Measurements from ENCODE around the gene A1BG.
"Not testable (repeated sequence)": the region's sequence is repeated elsewhere in the genome, so short reads cannot be mapped to it uniquely, and the experiment has no call there.

A1BG gene

DNA sequence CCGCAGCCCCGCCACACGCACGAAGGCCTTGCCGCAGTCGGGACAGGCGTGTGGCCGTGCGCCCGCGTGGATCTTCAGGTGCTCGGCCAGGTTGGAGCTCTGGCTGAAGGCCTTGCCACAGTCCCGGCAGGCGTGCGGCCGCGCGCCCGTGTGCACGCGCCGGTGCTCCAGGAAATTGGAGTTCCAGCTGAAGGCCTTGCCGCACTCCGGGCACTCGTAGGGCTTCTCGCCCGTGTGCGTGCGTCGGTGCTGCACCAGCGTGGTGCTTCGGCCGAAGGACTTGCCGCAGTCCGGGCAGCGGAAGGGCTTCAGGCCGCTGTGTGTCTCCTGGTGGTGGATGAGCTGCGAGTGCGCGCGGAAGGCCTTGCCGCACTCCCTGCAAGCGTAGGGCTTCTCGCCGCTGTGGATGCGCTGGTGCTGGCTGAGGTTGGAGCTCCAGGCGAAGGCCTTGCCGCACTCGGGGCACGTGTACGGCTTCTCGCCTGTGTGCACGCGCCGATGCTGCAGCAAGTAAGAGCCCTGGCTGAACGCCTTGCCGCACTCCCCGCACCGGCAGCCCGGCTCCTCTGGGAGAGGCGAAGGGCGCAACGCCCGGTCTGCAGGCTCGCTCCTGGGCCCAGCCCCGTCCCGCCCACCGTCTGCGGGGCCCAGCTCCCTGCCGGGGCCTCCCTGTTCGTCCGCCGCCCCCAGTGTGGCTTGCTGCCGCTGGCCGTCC, 3.6 kb upstream of the A1BG start:
- DNase-seq (ENCODE audit: low read depth in 2 of 2), result no peak

GRCh38 chr19:58355908-58356765, 2.8 kb upstream of the A1BG start:
- peak in 1 of 2 donors; percentile 4 for DNase-seq (ENCODE audit: low read depth in 2 of 2)

DNA sequence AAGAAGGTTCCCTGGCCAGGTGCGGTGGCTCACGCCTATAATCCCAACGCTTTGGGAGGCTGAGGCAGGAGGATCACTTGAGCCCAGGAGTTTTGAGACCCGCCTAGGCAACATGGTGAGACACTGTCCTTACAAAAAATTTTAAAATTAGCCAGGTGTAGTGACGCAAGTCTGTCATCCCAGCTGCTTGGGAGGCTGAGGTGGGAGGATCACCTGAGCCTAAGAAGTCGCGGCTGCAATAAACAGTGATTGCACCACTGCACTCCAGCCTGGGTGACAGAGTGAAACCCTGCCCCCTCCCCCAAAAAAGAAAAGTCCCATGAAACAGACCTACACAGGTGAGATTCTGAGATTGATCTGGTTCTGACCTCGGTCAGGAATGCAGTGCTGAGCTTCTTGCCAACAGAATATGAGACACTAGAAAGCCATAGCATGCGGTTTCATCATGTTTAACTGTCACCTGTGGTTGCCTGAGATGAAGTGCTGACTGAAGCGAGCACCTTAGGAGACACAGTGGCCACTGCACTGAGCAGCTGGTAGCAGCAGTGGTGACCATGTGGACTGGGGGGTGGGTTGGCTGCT, 2.0 kb upstream of the A1BG start:
- no peak for DNase-seq (ENCODE audit: low read depth in 2 of 2)

GRCh38 chr19:58354478-58355030, 1.3 kb upstream of the A1BG start:
- no peak for DNase-seq (ENCODE audit: low read depth in 2 of 2)

- DNase-seq (ENCODE audit: low read depth in 2 of 2), result no peak
These were observed 605 bp upstream of the A1BG start for GRCh38 chr19:58353717-58354477.

DNA sequence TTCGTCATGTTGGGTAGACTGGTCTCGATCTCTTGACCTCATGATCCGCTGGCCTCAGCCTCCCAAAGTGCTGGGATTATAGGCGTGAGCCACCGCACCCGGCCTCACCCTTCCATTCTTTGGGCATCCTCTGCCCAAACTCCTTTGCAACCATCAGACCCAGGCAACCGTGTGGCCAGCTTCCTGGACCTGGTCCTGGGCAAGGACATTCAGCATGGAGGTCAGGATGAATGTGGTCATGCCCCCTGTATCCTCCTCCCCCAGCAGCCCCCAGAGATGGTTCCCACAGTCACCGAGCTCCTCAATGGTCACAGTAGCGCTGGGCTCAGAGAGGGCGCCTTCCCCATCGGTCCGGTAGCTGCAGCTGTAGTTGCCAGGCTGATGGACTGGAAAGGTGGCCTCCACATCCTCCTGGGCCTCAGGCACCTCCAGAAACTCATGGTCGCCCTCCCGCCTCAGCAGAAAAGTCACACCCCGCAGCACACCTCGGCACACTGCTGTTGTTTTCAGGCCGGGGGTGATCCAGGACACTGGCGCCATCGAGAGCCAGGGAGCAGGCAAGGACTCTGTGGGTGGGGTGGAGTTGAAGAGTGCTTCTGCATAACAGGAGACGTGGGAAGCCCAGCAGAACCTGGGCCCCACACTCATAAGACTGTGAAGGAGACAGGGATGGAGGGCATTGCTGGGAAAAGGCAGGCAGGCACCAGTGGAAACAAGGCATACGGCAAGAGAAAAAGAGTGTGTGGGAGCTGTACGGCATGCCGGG, 1.1 kb downstream of the A1BG start:
- no peak for DNase-seq (ENCODE audit: low read depth in 2 of 2)

- DNase-seq (ENCODE audit: low read depth in 2 of 2), result no peak
These were observed 1.8 kb downstream of the A1BG start for GRCh38 chr19:58351558-58351878.

- no peak for DNase-seq (ENCODE audit: low read depth in 2 of 2)
These were observed 2.3 kb downstream of the A1BG start for GRCh38 chr19:58350871-58351557.

- DNase-seq (ENCODE audit: low read depth in 2 of 2), result no peak
These were observed 3.1 kb downstream of the A1BG start for GRCh38 chr19:58350001-58350861.

GRCh38 chr19:58349590-58349989, 3.7 kb downstream of the A1BG start:
- no peak for DNase-seq (ENCODE audit: low read depth in 2 of 2)

- not testable (repeated sequence) for DNase-seq (ENCODE audit: low read depth in 2 of 2)
These were observed 5.2 kb downstream of the A1BG start for GRCh38 chr19:58348080-58348479.

DNA sequence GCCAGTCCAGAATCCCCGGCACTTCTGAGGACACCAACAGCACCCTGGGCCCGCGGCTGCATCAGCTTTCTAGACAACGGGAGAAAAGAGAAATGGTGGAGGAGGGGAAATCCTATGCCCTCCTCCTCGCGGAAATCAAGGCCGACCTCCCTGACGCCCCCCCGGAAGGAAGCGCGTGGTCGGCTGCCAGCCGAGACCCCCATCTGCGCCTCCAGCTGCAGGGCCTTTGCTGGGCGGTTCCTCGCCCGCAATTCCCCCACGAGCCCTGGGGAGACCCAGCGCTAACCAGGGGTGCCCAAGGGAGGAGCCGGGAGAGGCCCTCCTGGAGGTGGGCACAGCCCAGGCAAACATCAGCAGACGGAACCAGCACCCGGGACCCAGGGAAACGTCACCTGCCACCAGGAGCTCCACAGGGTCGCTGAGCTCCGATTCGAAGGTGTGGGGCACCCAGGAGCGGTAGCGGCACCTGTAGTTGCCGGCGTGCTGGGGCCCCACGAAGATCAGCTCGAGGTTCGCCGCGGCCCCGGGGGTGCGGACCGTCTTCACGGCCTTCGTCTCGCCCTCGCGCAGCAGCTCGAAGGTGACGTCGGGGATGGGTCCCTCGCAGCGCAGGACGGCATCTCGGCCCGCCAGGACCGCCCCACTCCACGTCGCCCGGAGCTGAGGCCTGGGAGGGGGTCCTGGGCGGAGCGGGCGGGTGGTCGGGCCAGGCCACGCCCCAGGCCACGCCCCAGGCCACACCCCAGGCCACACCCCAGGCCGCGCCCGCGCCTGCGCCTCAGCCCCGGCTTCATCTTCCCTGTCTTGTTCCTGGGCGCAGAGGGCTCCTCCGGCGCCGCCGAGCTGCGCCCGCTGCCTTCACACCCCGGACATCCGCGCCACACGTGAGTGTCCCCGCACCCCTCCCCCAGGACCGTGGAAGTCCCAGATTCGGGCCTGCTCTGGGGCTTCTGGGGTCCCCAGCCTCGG, 6.0 kb downstream of the A1BG start:
- DNase-seq (ENCODE audit: low read depth in 2 of 2), result peak; percentile 44 to 46

DNA sequence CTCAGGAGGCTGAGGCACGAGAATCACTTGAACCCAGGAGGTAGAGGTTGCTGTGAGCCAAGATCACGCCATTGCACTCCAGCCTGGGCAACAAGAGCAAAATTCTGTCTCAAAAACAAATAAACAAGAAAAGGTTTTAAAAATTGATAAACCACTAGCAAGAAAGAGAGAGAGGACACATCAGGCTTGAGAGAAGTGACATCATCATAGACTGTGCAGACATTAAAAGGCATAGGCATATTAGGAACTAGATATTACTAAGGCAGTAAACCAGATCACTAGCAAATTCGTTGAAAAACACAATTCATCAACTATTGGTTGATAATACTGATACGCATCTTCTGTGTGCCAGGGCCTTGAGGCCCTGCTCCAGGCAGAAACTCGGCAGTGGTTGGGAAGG, 7.7 kb downstream of the A1BG start:
- DNase-seq (ENCODE audit: low read depth in 2 of 2), result no peak

DNA sequence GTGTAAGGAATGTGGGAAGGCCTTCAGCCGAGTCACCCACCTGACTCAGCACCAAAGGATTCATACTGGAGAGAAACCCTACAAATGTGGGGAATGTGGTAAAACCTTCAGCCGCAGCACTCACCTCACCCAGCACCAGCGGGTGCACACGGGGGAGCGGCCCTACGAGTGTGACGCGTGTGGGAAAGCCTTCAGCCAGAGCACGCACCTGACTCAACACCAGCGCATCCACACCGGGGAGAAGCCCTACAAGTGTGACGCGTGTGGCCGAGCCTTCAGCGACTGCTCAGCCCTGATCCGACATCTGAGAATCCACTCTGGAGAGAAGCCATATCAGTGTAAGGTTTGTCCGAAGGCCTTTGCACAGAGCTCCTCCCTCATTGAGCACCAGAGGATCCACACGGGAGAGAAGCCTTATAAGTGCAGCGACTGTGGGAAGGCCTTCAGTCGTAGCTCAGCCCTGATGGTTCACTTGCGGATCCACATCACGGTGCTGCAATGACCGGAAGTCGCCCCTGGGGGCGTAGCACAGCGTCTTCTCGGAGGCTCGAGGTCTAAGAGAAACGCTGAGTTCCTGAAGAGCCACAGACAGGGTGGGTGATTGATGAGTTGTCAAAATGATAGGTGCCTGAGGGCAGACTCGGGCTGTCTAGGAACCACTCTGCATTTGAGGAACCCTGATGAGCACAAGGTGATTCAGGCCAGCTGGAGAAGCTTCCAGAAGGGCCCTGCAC, 14.3 kb downstream of the A1BG start:
- no peak for DNase-seq (ENCODE audit: low read depth in 2 of 2)

- no peak for DNase-seq (ENCODE audit: low read depth in 2 of 2)
These were observed 15.0 kb downstream of the A1BG start for GRCh38 chr19:58338336-58338735.

DNA sequence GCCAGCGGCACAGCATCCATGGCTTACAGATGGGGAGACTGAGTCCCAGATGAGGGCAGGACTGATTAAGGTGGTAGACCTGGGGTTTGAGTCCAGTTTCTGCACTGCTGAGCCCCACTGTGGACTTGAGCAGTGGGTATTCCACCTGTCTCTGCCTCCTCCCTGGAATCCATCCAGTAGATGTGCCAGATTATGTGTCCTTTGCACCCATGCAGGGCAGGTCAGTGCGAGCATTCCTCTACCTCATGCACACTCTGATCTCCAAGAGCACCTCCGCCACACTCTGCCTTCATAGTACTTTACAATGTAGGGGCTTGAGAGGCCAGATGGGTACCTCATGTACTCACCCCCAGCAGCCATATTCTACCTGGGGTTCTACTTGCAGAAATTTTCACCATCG, 16.5 kb downstream of the A1BG start:
- no peak for DNase-seq (ENCODE audit: low read depth in 2 of 2)

GRCh38 chr19:58336216-58336615, 17.1 kb downstream of the A1BG start:
- DNase-seq (ENCODE audit: low read depth in 2 of 2), result no peak

DNA sequence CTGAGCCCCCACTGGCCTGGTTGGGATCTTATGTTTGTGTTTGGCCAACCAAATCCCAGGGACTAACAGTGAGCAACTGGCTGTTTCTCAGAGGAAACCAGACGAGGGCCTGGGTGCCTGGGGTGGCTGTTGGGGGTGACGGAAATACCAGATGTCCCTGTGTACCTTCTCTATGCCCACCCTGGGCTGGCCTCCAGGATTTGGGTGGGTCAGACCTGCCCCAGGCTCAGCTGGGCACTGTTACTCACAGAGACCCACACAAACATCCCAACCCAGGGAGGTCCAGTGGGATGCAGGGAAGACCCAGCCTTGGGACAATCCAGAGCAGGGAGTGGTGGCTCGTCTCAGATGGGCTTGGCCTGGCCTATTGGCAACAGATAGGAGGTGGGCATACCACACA, 17.7 kb downstream of the A1BG start:
- DNase-seq (ENCODE audit: low read depth in 2 of 2), result no peak

Measured in stimulated activated CD8-positive, alpha-beta memory T cell treated with anti-CD3 and anti-CD28 coated beads, Interleukin-15, amount 100 ng/mL, for 4 hours (primary cell).